Right atrium auricular region (tissue), 2 donors: ENCODE results near the gene ZBTB20. TPM values are rescaled to one million over a fixed set of nuclear protein-coding genes. Genes with fewer than 3 reads are reported as not detected.

ENCODE experiments used
- DNase-seq: peaks from one replicate; pipeline ENCODE4 v3.0.0-alpha.2; 2019; ENCODE audit warnings: low spot score
- H3K27ac ChIP-seq, 2 donors: fragments of 200-600 bp; sonication (generic); 1 replicate in 1 of 2; 2 replicates in 1 of 2; pipeline ENCODE4 v1.5.1; 2016 to 2019
- H3K27me3 ChIP-seq, 2 donors: fragments of 200-600 bp; sonication (generic); one replicate each; pipeline versions ENCODE4 v1.5.1 to v1.6.0; 2017 to 2019
- H3K36me3 ChIP-seq: fragments of 200-600 bp; sonication (generic); one replicate; pipeline ENCODE4 v1.5.1; 2016
- H3K4me1 ChIP-seq, 2 donors: fragments of 200-600 bp; sonication (generic); one replicate each; pipeline versions ENCODE4 v1.5.1 to v1.6.0; 2017 to 2019
- H3K4me3 ChIP-seq, 2 donors: fragments of 200-600 bp; sonication (generic); 1 replicate in 1 of 2; 2 replicates in 1 of 2; pipeline ENCODE4 v1.5.1; 2017 to 2019; ENCODE audit warnings: mild to moderate bottlenecking in 1 of 2, moderate library complexity in 1 of 2
- H3K9me3 ChIP-seq, 2 donors: fragments of 200-600 bp; sonication (generic); one replicate each; pipeline ENCODE4 v1.5.1; 2019
- CTCF ChIP-seq, 2 donors: fragments of 200-600 bp; sonication (generic); IDR thresholded peaks; one replicate each; pipeline ENCODE4 v1.5.1; 2019; ENCODE audit warnings: antibody characterized with exemption in 2 of 2
- total RNA-seq, 2 donors: library from RNA; depleted of rRNA; stranded (reverse); fragments of >200 nt; gene quantifications; one replicate each; pipeline ENCODE4 v1.1.0, GENCODE V29; 2016

ZBTB20 gene
- total RNA-seq, 2 donors from 2014 or later: 84.6 to 90.8 TPM

- H3K4me1 ChIP-seq: peaks cover 0 to 19% of the 10 kb centered on the region in 2 donors
- no peak overlapping the region for H3K27ac ChIP-seq
- no peak overlapping the region for H3K4me3 ChIP-seq
- no peaks in the 10 kb centered on the region for H3K9me3 ChIP-seq
- no peaks in the 10 kb centered on the region for H3K36me3 ChIP-seq
- no peaks in the 10 kb centered on the region for H3K27me3 ChIP-seq
- DNase-seq: no peak
- TF ChIP-seq CTCF (IDR thresholded peaks at IDR 0.05): no peak
These were observed 500.6 kb downstream of the ZBTB20 start for GRCh38 chr3:114646526-114646925.

GRCh38 chr3:114645392-114645791 is 501.7 kb downstream of the ZBTB20 start:
- H3K9me3 ChIP-seq: no peaks in the 10 kb centered on the region
- DNase-seq: no peak
- no peaks in the 10 kb centered on the region for H3K36me3 ChIP-seq
- TF ChIP-seq CTCF (IDR thresholded peaks at IDR 0.05): no peak
- peaks cover 0 to 11% of the 10 kb centered on the region in 2 donors for H3K4me1 ChIP-seq
- no peak overlapping the region for H3K4me3 ChIP-seq
- H3K27ac ChIP-seq: no peak overlapping the region
- no peaks in the 10 kb centered on the region for H3K27me3 ChIP-seq

- Histone ChIP-seq H3K36me3 (no peaks in the 10 kb centered on the region), H3K9me3 (no peaks in the 10 kb centered on the region), H3K4me1 (peaks cover 0 to 4% of the 10 kb centered on the region in 2 donors), H3K27me3 (no peaks in the 10 kb centered on the region), H3K4me3 (no peak overlapping the region), H3K27ac (no peak overlapping the region)
- no peak for DNase-seq
- no peak for TF ChIP-seq CTCF (IDR thresholded peaks at IDR 0.05)
These were observed 502.7 kb downstream of the ZBTB20 start for GRCh38 chr3:114644367-114644766.

- Histone ChIP-seq H3K4me1 (no peaks in the 10 kb centered on the region), H3K9me3 (no peaks in the 10 kb centered on the region), H3K27ac (no peak overlapping the region), H3K4me3 (no peak overlapping the region), H3K27me3 (no peaks in the 10 kb centered on the region), H3K36me3 (no peaks in the 10 kb centered on the region)
- TF ChIP-seq CTCF (IDR thresholded peaks at IDR 0.05): no peak
- DNase-seq: no peak
These were observed 503.9 kb downstream of the ZBTB20 start for GRCh38 chr3:114642951-114643741.

- H3K36me3 ChIP-seq: no peaks in the 10 kb centered on the region
- no peak for DNase-seq
- no peak overlapping the region for H3K27ac ChIP-seq
- no peak for TF ChIP-seq CTCF (IDR thresholded peaks at IDR 0.05)
- H3K4me1 ChIP-seq: no peaks in the 10 kb centered on the region
- H3K27me3 ChIP-seq: no peaks in the 10 kb centered on the region
- H3K9me3 ChIP-seq: peaks cover 0 to 16% of the 10 kb centered on the region in 2 donors
- no peak overlapping the region for H3K4me3 ChIP-seq
These were observed 507.0 kb downstream of the ZBTB20 start for GRCh38 chr3:114640126-114640525.

- Histone ChIP-seq H3K4me1 (no peaks in the 10 kb centered on the region), H3K4me3 (no peak overlapping the region), H3K27me3 (no peaks in the 10 kb centered on the region), H3K36me3 (no peaks in the 10 kb centered on the region), H3K9me3 (peaks cover 0 to 16% of the 10 kb centered on the region in 2 donors), H3K27ac (no peak overlapping the region)
- TF ChIP-seq CTCF (IDR thresholded peaks at IDR 0.05): no peak
- DNase-seq: no peak
These were observed 507.9 kb downstream of the ZBTB20 start for GRCh38 chr3:114639171-114639570.
